ENCODE measurements around the gene SMPX. TPM values are rescaled to one million over a fixed set of nuclear protein-coding genes. Genes with fewer than 3 reads are reported as not detected.
A peak's percentile ranks its signal among the peaks of the same experiment; 100 is the strongest.

SMPX gene
- total RNA-seq, 1 experiment from 2014 or later, result not detected

GRCh38 chrX:21745756-21746155 lies 12.2 kb downstream of the SMPX start:
- DNase-seq (ENCODE audit: extremely low read depth, low read depth), result peak; percentile 28

GRCh38 chrX:21744721-21745120 lies 13.2 kb downstream of the SMPX start:
- no peak for DNase-seq (ENCODE audit: extremely low read depth, low read depth)

GRCh38 chrX:21744060-21744459 lies 13.9 kb downstream of the SMPX start:
- no peak for DNase-seq (ENCODE audit: extremely low read depth, low read depth)

GRCh38 chrX:21741869-21742701 lies 15.8 kb downstream of the SMPX start:
- no peak for DNase-seq (ENCODE audit: extremely low read depth, low read depth)

GRCh38 chrX:21741364-21741763 lies 16.6 kb downstream of the SMPX start:
- DNase-seq (ENCODE audit: extremely low read depth, low read depth), result no peak

- no peak for DNase-seq (ENCODE audit: extremely low read depth, low read depth)
Observed at GRCh38 chrX:21740329-21741274, 17.3 kb downstream of the SMPX start.

- DNase-seq (ENCODE audit: extremely low read depth, low read depth), result no peak
Observed at GRCh38 chrX:21738950-21739287, 19.0 kb downstream of the SMPX start.

- no peak for DNase-seq (ENCODE audit: extremely low read depth, low read depth)
Observed at GRCh38 chrX:21738210-21738949, 19.5 kb downstream of the SMPX start.

- DNase-seq (ENCODE audit: extremely low read depth, low read depth), result no peak
Observed at GRCh38 chrX:21735768-21736127, 22.2 kb downstream of the SMPX start.

- DNase-seq (ENCODE audit: extremely low read depth, low read depth), result no peak
Observed at GRCh38 chrX:21735038-21735767, 22.7 kb downstream of the SMPX start.

- DNase-seq (ENCODE audit: extremely low read depth, low read depth), result no peak
Observed at GRCh38 chrX:21734175-21734574, 23.7 kb downstream of the SMPX start.

GRCh38 chrX:21733705-21734104 lies 24.2 kb downstream of the SMPX start:
- DNase-seq (ENCODE audit: extremely low read depth, low read depth), result no peak

- DNase-seq (ENCODE audit: extremely low read depth, low read depth), result no peak
Observed at GRCh38 chrX:21730026-21730425, 27.9 kb downstream of the SMPX start.

GRCh38 chrX:21728276-21728968 lies 29.5 kb downstream of the SMPX start:
- no peak for DNase-seq (ENCODE audit: extremely low read depth, low read depth)

- DNase-seq (ENCODE audit: extremely low read depth, low read depth), result no peak
Observed at GRCh38 chrX:21725916-21726315, 32.0 kb downstream of the SMPX start.

GRCh38 chrX:21725496-21725895 lies 32.4 kb downstream of the SMPX start:
- DNase-seq (ENCODE audit: extremely low read depth, low read depth), result peak; percentile 39

- no peak for DNase-seq (ENCODE audit: extremely low read depth, low read depth)
Observed at GRCh38 chrX:21723814-21724213, 34.1 kb downstream of the SMPX start.

GRCh38 chrX:21723084-21723483 lies 34.8 kb downstream of the SMPX start:
- no peak for DNase-seq (ENCODE audit: extremely low read depth, low read depth)

- no peak for DNase-seq (ENCODE audit: extremely low read depth, low read depth)
Observed at GRCh38 chrX:21721195-21721594, 36.7 kb downstream of the SMPX start.

- DNase-seq (ENCODE audit: extremely low read depth, low read depth), result no peak
Observed at GRCh38 chrX:21718575-21718974, 39.3 kb downstream of the SMPX start.
